WI38 (cell line): ENCODE results near the gene TMEM63B.

Source experiments
- H3K4me3 ChIP-seq: 2 replicates; pipeline ENCODE4 v1.5.1; 2011; ENCODE audit warnings: low read depth, mild to moderate bottlenecking, control low read depth, low read length
- CTCF ChIP-seq: IDR thresholded peaks from 2 replicates; pipeline ENCODE4 v1.5.1; 2012; ENCODE audit warnings: low read depth, mild to moderate bottlenecking, control low read depth, low read length

TMEM63B gene

GRCh38 chr6:44156494-44157151 is 29.3 kb downstream of the TMEM63B start:
- TF ChIP-seq CTCF, result no peak
- no peak overlapping the region for H3K4me3 ChIP-seq

GRCh38 chr6:44157152-44157521 is 29.8 kb downstream of the TMEM63B start:
- TF ChIP-seq CTCF, result no peak
- no peak overlapping the region for H3K4me3 ChIP-seq

GRCh38 chr6:44158770-44159228 is 31.4 kb downstream of the TMEM63B start, which contains the start of gene CAPN11:
Gene CAPN11 (plus strand): TSS chr6:44158820. CDS start chr6:44158849, 29 bp downstream.
- no peak for TF ChIP-seq CTCF

DNA sequence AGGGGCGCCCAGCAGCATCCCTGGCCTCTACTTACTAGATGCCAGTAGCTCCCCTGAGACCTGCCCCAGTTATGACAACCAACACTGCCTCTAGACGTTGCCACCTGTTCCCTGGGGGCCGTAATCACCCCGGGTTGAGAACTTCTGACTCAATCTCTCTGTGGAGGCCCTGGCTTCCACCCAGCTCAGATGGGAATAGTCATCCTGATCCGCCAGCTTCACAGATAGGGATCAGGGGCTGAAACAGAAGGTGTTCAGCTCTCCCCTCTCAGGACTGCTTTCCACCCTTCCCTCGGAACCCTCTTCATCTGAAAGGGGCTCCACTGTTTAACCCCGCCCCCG is 34.6 kb downstream of the TMEM63B start:
- no peak for TF ChIP-seq CTCF
- H3K4me3 ChIP-seq, result no peak overlapping the region

More at GRCh38 chr6:44158770-44159228, 31.4 kb downstream of the TMEM63B start, which contains the start of gene CAPN11:
- no peak within 1 kb of the TSS for H3K4me3 ChIP-seq

- TF ChIP-seq CTCF, result no peak
- H3K4me3 ChIP-seq, result no peak overlapping the region
Measured at GRCh38 chr6:44162876-44163625, 35.7 kb downstream of the TMEM63B start.

DNA sequence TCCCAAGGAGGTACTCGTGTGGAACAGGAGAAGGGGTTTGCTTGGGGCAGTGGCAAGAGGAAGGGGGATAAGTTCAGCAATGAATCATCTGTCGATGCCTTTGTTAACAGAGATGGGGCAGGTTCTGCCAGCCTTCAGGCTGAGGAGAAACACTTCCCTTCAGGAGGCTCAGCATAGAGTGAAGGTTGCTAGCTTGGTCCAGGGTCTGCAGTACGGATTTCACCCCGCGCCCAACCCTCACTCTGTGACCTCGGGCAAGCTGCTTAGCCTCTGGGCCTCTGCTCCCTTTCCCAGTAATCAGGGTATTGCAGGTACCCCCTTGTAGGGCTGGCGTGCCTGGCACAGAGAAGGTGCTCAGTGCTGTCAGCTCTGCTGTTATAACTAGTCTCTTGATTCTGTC is 38.8 kb downstream of the TMEM63B start:
- no peak for TF ChIP-seq CTCF
- H3K4me3 ChIP-seq, result no peak overlapping the region

DNA sequence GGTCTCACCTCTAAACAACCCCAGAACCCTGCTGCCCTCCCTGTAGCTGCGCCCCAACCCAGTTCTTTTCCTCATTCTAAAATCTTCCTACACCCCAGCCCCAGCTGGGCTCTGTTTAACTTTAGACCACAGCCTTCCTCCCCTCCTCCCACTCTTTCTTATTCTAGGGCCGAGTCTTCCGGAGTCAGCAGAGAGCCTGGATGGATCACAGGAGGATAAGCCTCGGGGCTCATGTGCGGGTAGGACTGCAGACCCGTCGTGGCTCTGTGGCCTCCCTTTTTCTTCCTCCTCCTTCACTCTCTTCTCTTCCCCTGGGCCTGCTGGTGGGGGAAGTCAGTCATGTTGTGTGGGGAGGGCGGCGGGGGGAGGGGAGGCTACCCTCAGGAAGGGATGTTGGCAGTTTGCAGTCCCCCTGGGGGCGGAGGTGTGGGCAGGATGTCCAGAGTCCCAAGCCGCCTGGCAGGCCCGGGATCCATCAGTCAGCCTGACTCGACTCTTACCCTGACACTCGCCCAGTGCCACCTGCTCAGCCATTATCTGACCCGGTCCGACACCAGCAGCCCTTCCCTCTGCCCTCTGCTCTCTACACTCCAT is 39.3 kb downstream of the TMEM63B start:
- no peak for TF ChIP-seq CTCF
- H3K4me3 ChIP-seq, result no peak overlapping the region
